ENCODE results near the gene NRG2.

NRG2 gene

GRCh38 chr5:139960723-139961383 lies 82.2 kb downstream of the NRG2 start:
- Histone ChIP-seq H3K4me1 (ENCODE audit: control insufficient read depth, insufficient read depth, low read length) (no peaks in the 10 kb centered on the region), H3K27ac (ENCODE audit: low read length) (no peak overlapping the region), H3K9me3 (ENCODE audit: control insufficient read depth in 2 of 2, low read length in 2 of 2) (no peaks in the 10 kb centered on the region), H3K9ac (ENCODE audit: low read length in 2 of 2) (no peak overlapping the region), H3K36me3 (ENCODE audit: control insufficient read depth in 2 of 2, insufficient read depth in 2 of 2, low read length in 2 of 2) (no peaks in the 10 kb centered on the region), H3K4me3 (ENCODE audit: low read length in 2 of 2) (no peak overlapping the region), H3K27me3 (ENCODE audit: control insufficient read depth in 1 of 2, insufficient read depth in 2 of 2, low read length in 2 of 2) (peaks cover 0 to 2% of the 10 kb centered on the region in 2 donors)

- no peak overlapping the region for H3K9ac ChIP-seq (ENCODE audit: low read length in 2 of 2)
- H3K9me3 ChIP-seq (ENCODE audit: control insufficient read depth in 2 of 2, low read length in 2 of 2): no peaks in the 10 kb centered on the region
- H3K4me3 ChIP-seq (ENCODE audit: low read length in 2 of 2): no peak overlapping the region
- no peak overlapping the region for H3K27ac ChIP-seq (ENCODE audit: low read length)
- no peaks in the 10 kb centered on the region for H3K4me1 ChIP-seq (ENCODE audit: control insufficient read depth, insufficient read depth, low read length)
- no peaks in the 10 kb centered on the region for H3K27me3 ChIP-seq (ENCODE audit: control insufficient read depth in 1 of 2, insufficient read depth in 2 of 2, low read length in 2 of 2)
- H3K36me3 ChIP-seq (ENCODE audit: control insufficient read depth in 2 of 2, insufficient read depth in 2 of 2, low read length in 2 of 2): no peaks in the 10 kb centered on the region
These were observed 84.5 kb downstream of the NRG2 start for GRCh38 chr5:139958432-139959148.

GRCh38 chr5:139956342-139956741 lies 86.8 kb downstream of the NRG2 start:
- Histone ChIP-seq H3K4me1 (ENCODE audit: control insufficient read depth, insufficient read depth, low read length) (no peaks in the 10 kb centered on the region), H3K27ac (ENCODE audit: low read length) (no peak overlapping the region), H3K9ac (ENCODE audit: low read length in 2 of 2) (no peak overlapping the region), H3K9me3 (ENCODE audit: control insufficient read depth in 2 of 2, low read length in 2 of 2) (no peaks in the 10 kb centered on the region), H3K36me3 (ENCODE audit: control insufficient read depth in 2 of 2, insufficient read depth in 2 of 2, low read length in 2 of 2) (no peaks in the 10 kb centered on the region), H3K4me3 (ENCODE audit: low read length in 2 of 2) (no peak overlapping the region), H3K27me3 (ENCODE audit: control insufficient read depth in 1 of 2, insufficient read depth in 2 of 2, low read length in 2 of 2) (no peaks in the 10 kb centered on the region)

GRCh38 chr5:139955616-139956273 lies 87.4 kb downstream of the NRG2 start:
- Histone ChIP-seq H3K36me3 (ENCODE audit: control insufficient read depth in 2 of 2, insufficient read depth in 2 of 2, low read length in 2 of 2) (no peaks in the 10 kb centered on the region), H3K4me3 (ENCODE audit: low read length in 2 of 2) (no peak overlapping the region), H3K4me1 (ENCODE audit: control insufficient read depth, insufficient read depth, low read length) (no peaks in the 10 kb centered on the region), H3K27ac (ENCODE audit: low read length) (no peak overlapping the region), H3K9ac (ENCODE audit: low read length in 2 of 2) (no peak overlapping the region), H3K27me3 (ENCODE audit: control insufficient read depth in 1 of 2, insufficient read depth in 2 of 2, low read length in 2 of 2) (no peaks in the 10 kb centered on the region), H3K9me3 (ENCODE audit: control insufficient read depth in 2 of 2, low read length in 2 of 2) (no peaks in the 10 kb centered on the region)

- Histone ChIP-seq H3K36me3 (ENCODE audit: control insufficient read depth in 2 of 2, insufficient read depth in 2 of 2, low read length in 2 of 2) (no peaks in the 10 kb centered on the region), H3K27me3 (ENCODE audit: control insufficient read depth in 1 of 2, insufficient read depth in 2 of 2, low read length in 2 of 2) (peaks cover 0 to under 1% of the 10 kb centered on the region in 2 donors), H3K9ac (ENCODE audit: low read length in 2 of 2) (no peak overlapping the region), H3K27ac (ENCODE audit: low read length) (no peak overlapping the region), H3K9me3 (ENCODE audit: control insufficient read depth in 2 of 2, low read length in 2 of 2) (no peaks in the 10 kb centered on the region), H3K4me1 (ENCODE audit: control insufficient read depth, insufficient read depth, low read length) (no peaks in the 10 kb centered on the region), H3K4me3 (ENCODE audit: low read length in 2 of 2) (no peak overlapping the region)
These were observed 88.0 kb downstream of the NRG2 start for GRCh38 chr5:139955053-139955605.

DNA sequence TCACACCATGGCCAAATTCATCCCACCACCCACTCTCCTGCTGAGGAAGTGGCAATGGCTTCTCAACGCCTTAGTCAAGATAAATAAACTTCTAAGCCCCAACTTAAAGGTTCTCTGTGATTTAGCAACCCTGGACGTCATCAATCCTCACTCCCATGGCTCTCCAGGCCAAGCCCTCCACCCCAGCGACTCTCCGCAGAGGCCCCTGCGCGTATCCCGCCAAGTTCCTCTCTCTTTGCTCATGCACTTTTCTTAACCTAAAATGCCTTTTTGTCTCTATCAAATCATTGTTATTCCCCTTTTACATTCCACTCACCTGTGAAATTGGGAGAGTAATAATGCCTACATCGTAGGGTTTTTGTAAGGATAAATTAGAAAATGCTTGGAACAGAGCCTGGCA lies 88.6 kb downstream of the NRG2 start:
- Histone ChIP-seq H3K9ac (ENCODE audit: low read length in 2 of 2) (no peak overlapping the region), H3K4me1 (ENCODE audit: control insufficient read depth, insufficient read depth, low read length) (no peaks in the 10 kb centered on the region), H3K27ac (ENCODE audit: low read length) (no peak overlapping the region), H3K4me3 (ENCODE audit: low read length in 2 of 2) (no peak overlapping the region), H3K36me3 (ENCODE audit: control insufficient read depth in 2 of 2, insufficient read depth in 2 of 2, low read length in 2 of 2) (no peaks in the 10 kb centered on the region), H3K27me3 (ENCODE audit: control insufficient read depth in 1 of 2, insufficient read depth in 2 of 2, low read length in 2 of 2) (peaks cover 0 to 4% of the 10 kb centered on the region in 2 donors), H3K9me3 (ENCODE audit: control insufficient read depth in 2 of 2, low read length in 2 of 2) (no peaks in the 10 kb centered on the region)

GRCh38 chr5:139954022-139954421 lies 89.1 kb downstream of the NRG2 start:
- H3K4me3 ChIP-seq (ENCODE audit: low read length in 2 of 2): no peak overlapping the region
- H3K9ac ChIP-seq (ENCODE audit: low read length in 2 of 2): no peak overlapping the region
- H3K4me1 ChIP-seq (ENCODE audit: control insufficient read depth, insufficient read depth, low read length): no peaks in the 10 kb centered on the region
- H3K9me3 ChIP-seq (ENCODE audit: control insufficient read depth in 2 of 2, low read length in 2 of 2): no peaks in the 10 kb centered on the region
- no peaks in the 10 kb centered on the region for H3K36me3 ChIP-seq (ENCODE audit: control insufficient read depth in 2 of 2, insufficient read depth in 2 of 2, low read length in 2 of 2)
- H3K27ac ChIP-seq (ENCODE audit: low read length): no peak overlapping the region
- peaks cover 0 to 4% of the 10 kb centered on the region in 2 donors for H3K27me3 ChIP-seq (ENCODE audit: control insufficient read depth in 1 of 2, insufficient read depth in 2 of 2, low read length in 2 of 2)

- peaks cover 0 to 4% of the 10 kb centered on the region in 2 donors for H3K27me3 ChIP-seq (ENCODE audit: control insufficient read depth in 1 of 2, insufficient read depth in 2 of 2, low read length in 2 of 2)
- no peak overlapping the region for H3K27ac ChIP-seq (ENCODE audit: low read length)
- no peaks in the 10 kb centered on the region for H3K9me3 ChIP-seq (ENCODE audit: control insufficient read depth in 2 of 2, low read length in 2 of 2)
- no peak overlapping the region for H3K4me3 ChIP-seq (ENCODE audit: low read length in 2 of 2)
- H3K9ac ChIP-seq (ENCODE audit: low read length in 2 of 2): no peak overlapping the region
- no peaks in the 10 kb centered on the region for H3K36me3 ChIP-seq (ENCODE audit: control insufficient read depth in 2 of 2, insufficient read depth in 2 of 2, low read length in 2 of 2)
- H3K4me1 ChIP-seq (ENCODE audit: control insufficient read depth, insufficient read depth, low read length): no peaks in the 10 kb centered on the region
These were observed 90.5 kb downstream of the NRG2 start for GRCh38 chr5:139952574-139952973.

GRCh38 chr5:139951983-139952382 lies 91.1 kb downstream of the NRG2 start:
- Histone ChIP-seq H3K36me3 (ENCODE audit: control insufficient read depth in 2 of 2, insufficient read depth in 2 of 2, low read length in 2 of 2) (no peaks in the 10 kb centered on the region), H3K9me3 (ENCODE audit: control insufficient read depth in 2 of 2, low read length in 2 of 2) (no peaks in the 10 kb centered on the region), H3K4me3 (ENCODE audit: low read length in 2 of 2) (no peak overlapping the region), H3K9ac (ENCODE audit: low read length in 2 of 2) (no peak overlapping the region), H3K4me1 (ENCODE audit: control insufficient read depth, insufficient read depth, low read length) (no peaks in the 10 kb centered on the region), H3K27me3 (ENCODE audit: control insufficient read depth in 1 of 2, insufficient read depth in 2 of 2, low read length in 2 of 2) (peaks cover 0 to 4% of the 10 kb centered on the region in 2 donors), H3K27ac (ENCODE audit: low read length) (no peak overlapping the region)

DNA sequence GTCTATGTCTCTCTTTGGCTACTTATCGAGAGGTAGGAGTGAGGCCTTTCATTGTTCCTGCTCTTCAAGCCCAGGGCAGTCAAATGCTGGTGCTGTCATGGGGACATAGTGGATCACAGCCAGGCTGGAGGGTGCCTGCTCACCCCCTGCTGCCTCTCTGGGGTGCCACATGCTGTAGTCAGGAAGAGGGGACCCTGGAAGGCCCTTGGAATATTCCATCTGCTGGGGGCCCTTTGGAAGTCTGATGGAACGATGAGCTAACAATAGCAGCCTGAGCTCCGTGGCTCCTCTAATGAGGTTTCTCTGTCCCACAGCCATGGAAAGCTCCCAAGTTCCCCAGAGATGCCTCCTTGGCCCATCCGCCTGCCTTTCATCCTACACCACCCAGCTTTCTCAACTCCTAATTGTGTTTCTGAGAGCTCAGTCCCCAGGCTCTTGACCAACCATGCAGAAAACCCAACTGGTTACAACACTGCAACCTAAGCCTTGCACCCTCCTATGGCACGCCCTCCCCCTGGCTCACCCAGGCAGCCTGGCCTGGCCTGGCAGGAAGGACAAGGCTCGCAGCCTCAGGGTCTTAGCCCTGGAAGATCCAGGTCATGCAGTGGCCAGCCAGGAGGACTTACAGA lies 91.7 kb downstream of the NRG2 start:
- Histone ChIP-seq H3K4me1 (ENCODE audit: control insufficient read depth, insufficient read depth, low read length) (no peaks in the 10 kb centered on the region), H3K27ac (ENCODE audit: low read length) (no peak overlapping the region)

More for the DNA sequence above, 91.7 kb downstream of the NRG2 start:
- H3K4me3 ChIP-seq (ENCODE audit: low read length in 2 of 2): no peak overlapping the region
- H3K9me3 ChIP-seq (ENCODE audit: control insufficient read depth in 2 of 2, low read length in 2 of 2): no peaks in the 10 kb centered on the region
- peaks cover 0 to 4% of the 10 kb centered on the region in 2 donors for H3K27me3 ChIP-seq (ENCODE audit: control insufficient read depth in 1 of 2, insufficient read depth in 2 of 2, low read length in 2 of 2)
- no peak overlapping the region for H3K9ac ChIP-seq (ENCODE audit: low read length in 2 of 2)
- H3K36me3 ChIP-seq (ENCODE audit: control insufficient read depth in 2 of 2, insufficient read depth in 2 of 2, low read length in 2 of 2): no peaks in the 10 kb centered on the region
